GM21360 (cell line): ENCODE results near the gene MAST4.
"Not testable (repeated sequence)": the region's sequence is repeated elsewhere in the genome, so short reads cannot be mapped to it uniquely, and the experiment has no call there.

Experiments used
- ATAC-seq: cut with Tn5 transposase; IDR thresholded peaks from one replicate; pipeline ENCODE4 v1.9.1; 2021; ENCODE audit warnings: mild to moderate bottlenecking, moderate library complexity; ENCODE audit not compliant: unreplicated experiment

The MAST4 gene

DNA sequence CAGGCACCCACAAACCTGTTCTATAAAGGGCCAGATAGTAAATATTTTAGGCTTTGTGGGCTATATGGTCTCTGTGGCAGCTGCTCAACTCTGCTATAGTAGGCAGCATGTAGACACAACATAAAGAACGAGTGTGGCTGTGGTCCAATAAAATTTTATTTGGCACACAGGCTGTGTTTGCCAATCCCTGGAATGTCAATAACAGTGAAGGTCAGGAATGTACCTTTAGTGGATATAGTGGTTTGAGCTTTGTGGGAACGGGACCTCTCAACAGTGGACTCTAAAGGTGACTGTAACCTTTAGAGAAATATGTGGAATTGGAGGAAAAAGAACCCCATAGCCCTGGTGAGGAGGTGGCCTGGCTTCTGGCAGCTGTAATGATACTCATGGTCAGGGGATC lies 145.2 kb downstream of the MAST4 start:
- ATAC-seq: no peak

DNA sequence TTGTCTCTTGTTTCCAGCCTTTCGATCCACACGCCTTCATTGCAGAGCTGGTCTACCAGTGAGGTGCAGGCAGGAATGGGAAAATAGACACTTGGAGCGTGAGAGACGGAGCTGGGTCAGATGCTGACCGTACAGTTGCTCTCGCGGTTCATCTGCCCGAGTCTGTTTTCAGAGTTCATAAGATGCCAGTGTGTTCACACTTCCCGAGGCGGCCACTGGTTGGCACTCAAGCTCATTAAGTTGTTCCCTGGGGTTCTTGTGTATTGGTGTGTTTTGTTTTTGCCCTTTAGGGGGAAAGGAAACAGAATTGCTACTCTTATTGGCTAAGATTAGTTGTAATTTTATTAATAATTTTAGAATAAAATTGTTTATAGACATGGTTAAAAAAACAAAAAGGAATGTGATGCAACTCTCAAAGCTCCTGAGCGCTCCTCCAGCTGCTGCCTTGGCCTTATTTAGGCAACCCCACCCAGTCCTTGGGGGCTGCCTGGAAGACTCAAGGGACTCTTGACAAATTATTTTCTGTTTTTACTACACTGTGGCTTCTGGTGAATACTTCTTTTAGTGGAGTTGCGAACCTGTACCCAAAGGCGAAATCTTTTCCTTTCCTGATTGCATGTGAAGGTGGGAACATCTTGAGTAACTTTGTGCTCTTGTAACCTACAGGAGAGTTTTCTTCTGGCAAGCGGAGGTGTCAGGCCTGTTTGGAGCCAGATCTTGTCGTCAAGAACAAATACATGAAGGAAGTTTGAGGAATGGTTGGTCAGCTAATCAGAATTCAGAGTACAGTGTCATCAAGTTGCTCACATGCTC lies 146.1 kb downstream of the MAST4 start:
- no peak for ATAC-seq

DNA sequence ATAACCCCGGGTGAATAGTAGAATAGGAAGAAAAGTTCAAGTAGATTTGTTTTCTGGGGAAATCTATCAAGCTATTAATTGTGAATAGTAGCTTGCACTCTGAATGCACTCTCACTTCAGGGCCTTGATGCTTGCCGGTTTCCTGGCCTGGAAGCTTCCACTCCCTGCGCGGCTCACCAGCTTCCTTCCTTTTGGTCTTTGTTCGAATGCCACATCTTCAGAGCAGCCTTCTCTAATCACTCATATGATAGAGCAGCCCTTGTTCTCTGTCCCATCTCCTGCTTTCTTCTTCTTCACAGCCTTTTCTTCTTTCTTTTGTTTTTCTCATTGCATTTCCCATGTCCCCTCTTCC lies 146.7 kb downstream of the MAST4 start:
- ATAC-seq: no peak

DNA sequence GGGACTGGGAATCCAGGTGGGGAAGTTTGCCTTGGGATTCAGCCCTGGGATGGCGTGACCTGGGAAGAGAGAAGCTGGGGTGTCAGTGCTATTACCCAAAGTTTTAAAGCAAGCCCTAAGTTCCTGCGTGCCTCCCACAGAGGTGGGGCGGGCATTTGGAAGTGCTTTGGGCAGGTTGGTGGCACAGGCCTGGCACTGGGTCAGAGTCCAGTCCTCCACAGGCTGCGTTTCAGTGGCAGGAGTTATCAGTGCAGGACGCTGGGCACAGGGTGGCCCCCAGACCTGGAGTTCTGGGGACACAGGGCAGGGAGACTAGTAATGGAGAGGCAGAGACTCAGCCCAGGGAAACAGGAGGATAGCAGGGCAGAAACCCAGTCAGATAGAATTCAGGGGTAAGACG lies 147.2 kb downstream of the MAST4 start:
- ATAC-seq: no peak

DNA sequence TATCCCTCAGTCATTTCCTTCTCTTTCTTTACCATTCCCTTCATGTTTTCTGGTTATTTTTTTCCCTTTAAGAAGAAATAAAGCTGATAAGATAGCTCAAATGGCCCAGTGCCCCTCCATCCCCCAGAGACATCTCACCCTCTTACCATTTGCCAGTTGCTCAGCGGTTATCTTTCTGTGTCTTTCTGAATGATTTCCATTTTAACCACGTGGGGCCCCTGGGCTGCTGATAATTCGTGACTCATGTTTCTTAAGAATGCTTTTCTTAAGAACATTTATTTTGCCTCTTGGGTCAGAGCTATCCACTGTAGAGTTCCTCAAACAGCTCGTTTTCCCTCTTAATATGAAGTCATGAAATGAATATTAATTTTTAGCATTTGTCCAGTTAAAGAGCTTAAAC lies 147.8 kb downstream of the MAST4 start:
- ATAC-seq: no peak

DNA sequence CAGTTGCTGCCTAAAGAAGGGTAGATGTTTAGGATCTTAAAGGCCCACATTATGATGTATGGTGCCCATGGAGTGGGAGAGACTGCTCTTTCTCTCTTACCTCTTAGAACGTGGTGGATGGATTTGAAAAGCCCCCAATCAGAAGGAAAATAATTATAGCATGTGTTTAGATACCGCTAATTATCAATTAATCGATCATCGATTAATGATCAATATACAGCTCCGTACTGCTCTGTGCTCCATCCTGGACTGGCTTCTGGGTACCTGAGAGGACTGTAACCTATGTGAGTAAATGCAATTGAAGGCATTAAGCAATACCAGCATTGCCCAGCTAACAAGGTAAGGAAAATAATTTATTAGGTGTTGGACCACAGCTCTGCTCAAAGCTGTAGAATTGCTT lies 149.1 kb downstream of the MAST4 start:
- no peak for ATAC-seq

DNA sequence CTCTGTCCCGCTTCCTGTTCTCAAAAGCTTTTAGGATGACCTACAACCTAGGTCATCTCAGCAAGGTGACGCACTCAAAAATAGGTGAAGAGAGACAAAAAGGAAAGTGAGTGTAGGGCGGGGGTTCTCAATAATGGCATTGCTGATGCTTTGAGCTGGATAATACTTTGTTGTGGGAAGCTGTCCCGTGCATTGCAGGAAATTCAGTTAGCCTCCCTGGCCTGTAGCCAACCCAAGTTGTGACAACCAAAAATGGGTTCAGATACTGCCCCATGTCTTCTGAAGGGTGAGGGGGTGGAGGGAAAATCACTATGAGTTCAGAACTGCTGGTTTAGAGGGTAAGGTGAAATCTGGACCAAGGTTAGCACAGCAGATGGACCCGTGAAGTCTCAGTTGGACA lies 151.4 kb downstream of the MAST4 start:
- no peak for ATAC-seq

DNA sequence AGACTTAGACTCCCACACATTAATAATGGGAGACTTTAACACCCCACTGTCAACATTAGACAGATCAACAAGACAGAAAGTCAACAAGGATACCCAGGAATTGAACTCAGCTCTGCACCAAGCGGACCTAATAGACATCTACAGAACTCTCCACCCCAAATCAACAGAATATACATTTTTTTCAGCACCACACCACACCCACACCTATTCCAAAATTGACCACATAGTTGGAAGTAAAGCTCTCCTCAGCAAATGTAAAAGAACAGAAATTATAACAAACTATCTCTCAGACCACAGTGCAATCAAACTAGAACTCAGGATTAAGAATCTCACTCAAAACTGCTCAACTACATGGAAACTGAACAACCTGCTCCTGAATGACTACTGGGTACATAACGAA lies 156.5 kb downstream of the MAST4 start:
- ATAC-seq: not testable (repeated sequence)

DNA sequence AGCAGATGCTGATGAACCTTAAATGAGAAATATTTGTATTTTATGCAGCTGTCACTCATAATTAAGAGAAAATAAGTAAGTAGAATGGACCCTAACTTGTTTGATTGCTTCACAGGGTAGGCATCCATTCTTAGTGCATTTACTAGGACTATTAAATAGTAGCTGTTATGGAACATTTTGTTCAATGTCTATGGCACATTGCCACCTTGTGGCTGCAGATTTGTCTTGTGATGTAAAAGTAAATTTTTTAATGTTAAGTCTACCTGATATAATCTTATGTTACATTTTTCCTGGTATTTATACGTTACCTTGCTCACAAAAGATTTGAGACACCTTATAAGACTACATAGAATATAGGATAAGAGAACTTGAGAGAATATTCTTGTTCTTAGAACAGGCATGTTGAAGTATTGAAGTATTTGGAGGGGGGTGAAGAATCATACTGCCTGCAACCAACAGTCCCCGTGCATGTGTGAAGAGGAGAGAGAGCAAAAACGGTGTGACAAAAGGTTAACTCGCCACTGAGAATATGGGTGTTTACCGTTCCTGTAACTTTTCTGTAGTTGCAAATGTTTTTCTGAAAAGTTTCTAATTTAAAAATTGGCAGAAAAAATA lies 161.1 kb downstream of the MAST4 start:
- ATAC-seq: no peak

DNA sequence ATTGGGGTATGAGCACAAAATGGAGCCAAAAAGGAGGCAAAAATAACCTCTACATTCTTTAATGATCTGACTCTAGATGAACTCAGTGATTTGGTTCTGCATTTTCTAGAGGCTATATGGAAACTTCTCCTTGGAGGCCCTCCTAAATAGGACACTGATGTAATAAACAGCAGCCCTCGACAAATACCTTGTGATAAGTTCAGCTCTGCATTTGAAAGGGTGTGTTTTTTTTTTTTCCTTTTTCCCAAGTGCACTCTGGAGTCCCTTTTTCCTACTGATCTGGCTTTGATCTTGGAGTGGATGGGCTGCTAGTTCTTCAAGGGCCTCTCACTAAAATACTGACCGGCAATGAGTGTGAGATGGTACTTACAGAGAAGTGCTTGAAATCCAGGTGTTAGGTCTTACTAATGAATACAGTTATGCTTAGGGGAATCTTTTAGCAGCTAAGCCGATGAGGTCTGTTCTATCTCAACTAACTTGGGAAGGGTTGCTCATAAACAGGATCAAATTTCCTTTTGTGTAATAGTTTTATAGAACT lies 161.7 kb downstream of the MAST4 start:
- no peak for ATAC-seq

DNA sequence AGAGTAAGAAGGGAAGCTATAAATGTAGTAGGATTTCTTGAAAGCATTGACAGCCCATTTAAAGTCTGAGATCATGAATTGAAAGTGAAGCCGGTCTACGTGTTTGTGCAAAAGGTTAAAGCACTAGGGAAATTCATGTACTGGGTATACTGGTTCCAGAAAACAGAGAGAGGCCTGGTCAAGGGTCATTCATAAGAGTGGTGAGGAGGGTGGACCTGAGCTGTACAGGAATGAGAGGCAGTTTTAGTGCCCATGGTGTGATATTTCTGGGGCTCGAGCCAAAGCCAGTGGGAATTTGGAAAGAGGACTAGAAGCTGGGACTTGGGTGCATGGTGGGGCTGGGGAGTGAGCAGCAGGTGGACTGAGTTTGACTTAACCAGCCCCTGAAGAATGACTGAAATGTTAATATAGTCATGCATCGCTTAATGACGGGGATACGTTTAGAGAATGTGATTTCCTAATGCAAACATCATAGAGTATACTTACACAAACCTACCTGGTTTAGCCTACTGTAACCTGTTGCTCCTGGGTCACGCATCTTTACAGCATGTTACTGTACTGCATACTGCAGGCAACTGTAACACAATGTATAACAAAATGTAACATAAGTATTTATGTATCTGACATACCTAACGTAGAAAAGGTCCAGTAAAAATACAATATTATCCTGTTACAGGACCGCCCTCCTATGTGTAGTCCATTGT lies 173.0 kb downstream of the MAST4 start:
- no peak for ATAC-seq

DNA sequence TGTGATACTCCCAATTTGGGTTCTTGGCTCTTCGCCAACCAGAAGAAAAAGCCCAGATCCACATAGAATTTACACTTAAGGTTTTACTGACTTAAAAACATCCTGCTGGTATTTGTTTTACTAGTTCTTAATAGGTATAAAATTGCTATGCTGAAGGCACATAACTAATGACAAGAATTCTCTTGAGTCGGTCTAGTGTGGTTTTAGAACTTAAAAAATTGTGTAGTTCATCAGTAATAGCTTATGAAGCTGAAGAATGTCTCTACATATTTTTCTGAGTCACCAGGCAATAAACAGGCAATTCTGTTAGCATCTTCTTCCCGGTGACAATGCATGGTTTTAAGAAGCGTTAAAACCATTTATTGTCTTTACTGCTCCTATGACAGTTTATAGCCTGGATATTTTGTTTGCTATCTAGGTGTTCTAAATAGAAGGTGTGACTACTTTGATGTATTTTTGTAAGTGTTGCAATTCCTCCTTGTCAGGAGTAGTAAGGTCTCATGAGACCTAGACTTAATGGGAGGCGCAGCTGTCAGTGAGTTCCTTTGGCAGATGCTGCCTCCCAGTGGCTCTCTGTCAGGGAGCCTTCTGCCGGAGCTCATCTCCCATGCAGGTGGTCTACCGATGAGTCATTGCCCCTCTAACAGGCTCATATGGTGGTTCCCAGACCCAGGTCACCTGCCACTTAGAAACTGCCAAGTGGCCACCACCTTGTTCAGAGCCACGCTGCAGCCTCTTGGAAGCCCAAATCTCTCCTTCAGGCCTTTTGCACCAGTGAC lies 173.8 kb downstream of the MAST4 start:
- ATAC-seq: no peak

DNA sequence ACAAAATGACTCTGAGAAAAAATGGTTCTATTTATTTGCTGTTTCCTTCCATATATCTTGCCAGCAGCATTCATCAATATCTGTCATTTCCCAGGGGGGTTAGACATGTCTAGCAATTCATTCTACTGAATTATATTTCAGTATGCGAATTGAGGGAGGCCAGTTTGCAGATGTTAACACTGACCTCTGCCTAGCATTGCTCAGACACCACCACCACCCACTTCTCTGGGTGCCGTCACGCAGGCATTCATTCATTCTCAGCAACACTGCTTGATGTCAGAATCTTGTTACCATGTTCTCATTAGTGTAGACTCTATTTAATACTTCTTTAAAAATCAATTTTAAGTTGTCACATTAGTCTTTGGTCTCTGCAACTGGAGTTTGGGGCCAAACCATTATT lies 181.7 kb downstream of the MAST4 start:
- ATAC-seq: no peak

DNA sequence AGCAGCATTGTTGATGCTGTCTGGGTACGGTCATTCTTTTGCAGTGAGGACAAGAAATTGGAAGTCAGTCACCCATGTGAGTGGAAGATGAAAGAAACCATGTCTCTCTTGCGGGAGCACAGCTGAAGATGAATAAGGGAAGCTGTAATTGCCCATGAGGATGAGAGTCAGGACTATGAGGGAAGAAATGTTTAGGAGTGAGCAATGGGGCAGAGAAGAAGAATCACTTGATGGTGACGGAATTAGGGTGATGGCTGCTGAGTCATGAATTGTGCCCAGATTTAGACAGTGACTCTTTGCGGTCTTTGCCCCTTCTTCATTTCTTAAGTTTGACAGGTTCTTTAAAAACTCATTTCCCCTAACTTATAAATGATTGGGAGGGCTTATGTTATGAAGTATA lies 183.3 kb downstream of the MAST4 start:
- ATAC-seq: no peak

DNA sequence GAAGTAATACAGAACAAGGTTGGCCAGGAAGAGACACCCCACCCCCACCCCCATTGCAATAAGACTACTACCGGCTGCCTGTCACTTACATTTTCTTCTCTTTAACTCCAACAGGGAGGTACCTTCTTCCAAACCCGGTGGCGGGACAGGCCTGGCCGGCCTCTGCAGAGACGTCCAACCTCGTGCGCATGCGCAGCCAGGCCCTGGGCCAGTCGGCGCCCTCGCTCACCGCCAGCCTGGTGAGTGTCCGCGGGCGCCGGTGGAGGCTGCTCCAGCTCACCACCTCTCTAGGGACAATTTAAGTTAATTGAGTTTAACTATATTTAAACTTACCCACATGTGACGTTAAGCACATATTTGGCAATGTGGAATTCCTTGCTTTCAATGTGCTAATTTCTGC lies 192.4 kb downstream of the MAST4 start:
- ATAC-seq: no peak

DNA sequence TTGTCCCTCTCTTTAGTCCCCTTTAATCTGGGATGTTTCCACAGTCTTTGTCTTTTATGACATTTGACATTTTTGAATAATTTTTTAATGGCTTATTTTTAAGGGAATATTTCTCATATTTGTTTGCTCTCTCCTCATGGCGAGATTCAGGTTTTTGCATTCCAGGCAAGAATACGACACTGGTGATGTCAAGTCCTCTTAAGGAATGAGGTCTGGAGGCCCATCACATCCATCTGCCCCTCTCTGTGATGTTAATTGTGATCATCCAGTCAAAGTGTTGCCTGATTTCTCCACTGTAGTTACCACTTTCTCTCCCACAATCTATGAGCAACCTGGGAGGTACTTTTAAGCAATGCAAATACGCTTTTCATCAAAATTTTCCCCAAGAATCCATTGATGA lies 193.2 kb downstream of the MAST4 start:
- no peak for ATAC-seq

DNA sequence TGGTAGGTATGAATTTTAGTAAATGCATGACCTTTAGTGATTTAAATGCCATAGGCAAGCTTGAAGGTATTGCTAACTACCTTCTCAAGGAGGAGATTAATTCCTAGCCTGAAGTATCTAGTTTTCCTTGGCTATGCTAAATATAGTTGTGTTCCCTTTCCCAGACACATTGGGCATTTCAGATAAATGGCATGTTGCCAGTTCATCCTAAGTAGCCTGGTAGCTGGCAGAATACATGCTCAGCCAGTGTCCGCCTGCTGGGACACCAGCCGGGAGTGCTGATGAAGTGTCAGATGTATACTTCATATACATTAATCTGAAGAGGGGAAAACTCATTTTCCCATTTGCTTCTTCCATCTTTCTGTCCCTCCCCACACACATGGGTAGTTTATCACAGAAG lies 196.9 kb downstream of the MAST4 start:
- ATAC-seq: no peak

DNA sequence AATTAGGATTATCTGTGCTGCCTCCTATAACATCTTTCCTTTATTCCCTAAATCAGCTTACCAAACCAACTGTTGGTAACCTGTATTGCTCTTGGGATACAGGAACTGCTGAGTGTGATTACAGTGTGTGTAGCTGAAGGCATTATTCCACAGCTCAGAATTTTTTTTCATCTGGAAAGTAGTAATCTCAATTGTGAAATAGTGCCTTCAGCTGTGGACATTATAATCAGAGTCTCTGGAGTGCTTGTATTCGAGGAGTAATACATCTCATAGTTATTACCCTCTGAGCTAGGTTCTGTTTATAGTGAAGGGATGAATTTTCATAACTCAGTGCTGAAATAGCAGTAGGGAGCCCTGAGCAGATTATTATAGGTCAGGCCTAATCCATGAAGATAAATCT lies 199.5 kb downstream of the MAST4 start:
- ATAC-seq: no peak

DNA sequence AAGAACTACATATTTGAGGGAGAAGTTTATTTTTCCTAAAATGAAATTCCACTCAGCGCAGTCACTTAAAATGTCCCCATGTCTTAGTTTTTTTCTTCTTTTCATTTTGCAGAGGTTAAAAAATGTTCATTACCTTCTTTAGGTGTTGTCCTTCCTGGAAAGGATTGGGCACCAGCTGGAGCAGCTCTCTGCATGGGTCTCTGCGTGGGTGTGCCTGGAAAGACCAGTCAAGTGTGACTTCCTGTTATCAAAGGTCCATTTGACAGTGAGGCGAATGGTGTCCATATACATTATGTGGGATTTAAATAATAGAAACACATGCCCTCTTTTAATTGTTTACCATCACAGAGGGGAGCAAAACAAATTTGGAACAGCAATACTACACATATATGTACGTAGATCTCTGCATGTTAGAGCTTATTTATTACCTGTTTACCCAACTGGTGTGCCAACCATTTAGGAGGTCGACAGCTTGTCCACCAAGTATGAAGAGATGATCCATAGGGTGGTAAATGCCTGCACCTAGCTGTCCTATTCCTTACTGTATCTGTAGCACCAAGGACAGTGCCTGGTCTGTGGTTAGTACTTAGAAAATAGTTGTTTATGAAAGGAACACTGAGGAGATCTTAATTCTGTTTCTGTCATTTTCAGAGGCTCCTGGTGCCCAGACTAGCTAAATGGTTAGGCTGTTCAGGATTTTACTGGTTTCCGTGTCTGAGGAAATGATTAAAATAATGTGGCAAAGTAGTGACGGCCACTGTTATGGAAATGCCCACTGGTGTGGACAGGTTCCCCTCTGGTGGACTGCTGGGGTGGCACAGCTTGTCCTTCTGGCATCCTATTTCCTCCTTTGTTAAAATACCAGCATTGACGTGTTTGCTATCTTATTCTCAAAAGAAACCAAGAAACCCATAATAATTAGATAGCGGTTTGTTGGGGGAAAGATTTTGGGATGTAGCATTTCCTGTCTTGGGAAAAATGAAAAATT lies 200.4 kb downstream of the MAST4 start:
- ATAC-seq: no peak

DNA sequence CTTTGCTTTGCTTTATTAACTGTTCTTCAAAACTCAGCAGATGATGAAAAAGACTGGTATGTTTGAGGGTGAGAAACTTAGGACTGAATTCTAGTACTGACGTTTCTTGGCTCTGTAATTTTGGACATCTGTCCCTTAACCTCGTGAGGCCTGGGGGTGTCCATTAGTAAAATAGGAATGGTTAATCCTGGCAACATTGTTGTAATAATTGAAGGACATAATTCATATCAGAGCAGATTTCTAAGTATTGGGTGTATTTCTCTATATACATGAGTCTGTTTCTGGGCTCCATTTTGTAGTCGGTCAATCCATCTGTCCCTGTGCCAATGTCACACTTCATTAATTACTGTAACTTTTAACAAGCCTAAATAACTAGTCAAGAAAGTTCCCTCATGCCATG lies 206.7 kb downstream of the MAST4 start:
- ATAC-seq: no peak
